Measurements from ENCODE around the gene CTXN1.
A peak's percentile ranks its signal among the peaks of the same experiment; 100 is the strongest.

The CTXN1 gene

DNA sequence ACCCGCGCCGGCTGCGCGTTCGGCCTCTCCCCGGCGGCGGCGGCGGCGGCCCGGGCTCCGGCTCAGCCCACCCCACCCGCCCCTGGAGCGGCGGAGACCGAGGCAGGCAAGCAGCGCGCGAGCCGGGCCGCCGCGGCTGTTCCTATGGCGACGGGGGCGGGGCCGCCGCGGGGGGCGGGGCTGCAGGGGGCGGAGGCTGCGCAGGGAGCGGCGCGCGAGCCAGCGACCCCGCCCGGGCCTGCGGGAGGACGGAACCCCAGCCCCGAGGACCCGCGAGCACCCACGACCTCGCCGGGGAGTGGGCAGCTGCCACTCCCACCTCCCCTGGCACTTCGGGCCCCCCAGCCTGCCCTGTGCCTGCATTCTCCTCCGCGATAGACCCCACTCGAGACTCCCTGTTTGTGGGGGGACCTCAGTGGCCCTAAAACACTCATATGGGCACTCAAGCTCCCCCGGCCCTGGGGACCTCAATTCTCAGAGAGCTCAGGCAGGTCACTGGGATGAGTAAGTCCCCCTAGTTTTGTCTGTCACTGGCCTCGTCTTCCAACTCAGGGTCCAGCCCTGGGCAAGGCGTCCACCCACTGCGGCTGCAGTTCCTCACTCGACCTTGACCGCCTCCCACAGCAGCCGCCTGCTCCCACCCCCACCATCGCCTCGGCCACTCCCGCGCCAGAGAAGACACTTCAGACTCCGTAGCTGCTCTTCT lies at the start of gene CTXN1:
TSS of gene CTXN1 (minus strand) at position 115 of the 706 bp plus-strand sequence. CDS start 597 bp downstream, outside the sequence.
- no peak for DNase-seq (ENCODE audit: low read depth)
- H3K4me3 ChIP-seq (ENCODE audit: control insufficient read depth, low read depth, low read length): peak within 1 kb of the TSS; percentile 48
- TF ChIP-seq, protein P1, sequence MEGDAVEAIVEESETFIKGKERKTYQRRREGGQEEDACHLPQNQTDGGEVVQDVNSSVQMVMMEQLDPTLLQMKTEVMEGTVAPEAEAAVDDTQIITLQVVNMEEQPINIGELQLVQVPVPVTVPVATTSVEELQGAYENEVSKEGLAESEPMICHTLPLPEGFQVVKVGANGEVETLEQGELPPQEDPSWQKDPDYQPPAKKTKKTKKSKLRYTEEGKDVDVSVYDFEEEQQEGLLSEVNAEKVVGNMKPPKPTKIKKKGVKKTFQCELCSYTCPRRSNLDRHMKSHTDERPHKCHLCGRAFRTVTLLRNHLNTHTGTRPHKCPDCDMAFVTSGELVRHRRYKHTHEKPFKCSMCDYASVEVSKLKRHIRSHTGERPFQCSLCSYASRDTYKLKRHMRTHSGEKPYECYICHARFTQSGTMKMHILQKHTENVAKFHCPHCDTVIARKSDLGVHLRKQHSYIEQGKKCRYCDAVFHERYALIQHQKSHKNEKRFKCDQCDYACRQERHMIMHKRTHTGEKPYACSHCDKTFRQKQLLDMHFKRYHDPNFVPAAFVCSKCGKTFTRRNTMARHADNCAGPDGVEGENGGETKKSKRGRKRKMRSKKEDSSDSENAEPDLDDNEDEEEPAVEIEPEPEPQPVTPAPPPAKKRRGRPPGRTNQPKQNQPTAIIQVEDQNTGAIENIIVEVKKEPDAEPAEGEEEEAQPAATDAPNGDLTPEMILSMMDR (IDR thresholded peaks at IDR 0.05; ENCODE audit: control insufficient read depth, insufficient read depth, low read depth, low read length, missing control alignments): no peak

DNA sequence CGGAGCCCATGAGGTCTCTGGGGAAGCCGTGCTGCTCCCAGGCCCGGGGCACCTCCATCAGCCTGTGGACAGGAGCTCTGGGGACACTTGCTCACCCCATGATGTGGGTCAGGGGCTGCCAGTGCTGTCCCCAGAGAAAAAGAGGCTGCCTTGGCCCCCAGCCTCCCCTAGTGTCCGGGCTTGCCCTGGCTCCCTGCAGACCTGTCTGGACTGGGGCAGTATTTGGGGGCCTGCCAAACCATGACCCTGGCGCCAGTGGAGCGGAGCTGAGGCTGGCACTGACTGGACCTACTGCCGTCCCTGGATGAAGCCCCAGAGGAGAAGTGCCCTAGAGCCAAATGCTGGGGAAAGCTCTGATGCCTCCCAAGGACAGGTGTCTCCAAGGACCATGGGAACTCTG lies 49.1 kb upstream of the CTXN1 start:
- no peak for DNase-seq (ENCODE audit: low read depth)
- TF ChIP-seq, protein P1 (IDR thresholded peaks at IDR 0.05; ENCODE audit: control insufficient read depth, insufficient read depth, low read depth, low read length, missing control alignments): no peak
- no peak overlapping the region for H3K4me3 ChIP-seq (ENCODE audit: control insufficient read depth, low read depth, low read length)

DNA sequence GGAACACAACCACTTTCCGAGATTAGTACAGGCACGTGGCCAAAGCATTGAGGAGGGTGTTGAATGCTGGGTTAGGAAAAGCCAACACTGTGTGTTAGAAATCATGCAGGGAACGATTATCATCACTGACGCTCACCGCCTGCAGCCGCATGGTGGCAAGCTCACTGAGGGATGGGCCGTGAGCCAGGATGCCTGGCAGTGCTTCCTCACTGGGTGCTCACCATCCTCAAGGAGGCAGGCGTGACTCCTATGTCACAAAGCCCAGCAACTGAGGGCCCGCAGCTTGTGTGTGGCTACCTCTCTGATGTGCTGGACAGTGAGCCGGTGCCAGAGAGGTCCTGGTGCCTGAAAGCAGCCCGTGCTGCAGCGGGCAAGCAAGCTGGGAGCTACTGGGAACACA lies 47.9 kb upstream of the CTXN1 start:
- TF ChIP-seq, protein P1 (IDR thresholded peaks at IDR 0.05; ENCODE audit: control insufficient read depth, insufficient read depth, low read depth, low read length, missing control alignments): no peak
- no peak overlapping the region for H3K4me3 ChIP-seq (ENCODE audit: control insufficient read depth, low read depth, low read length)
- DNase-seq (ENCODE audit: low read depth): no peak

DNA sequence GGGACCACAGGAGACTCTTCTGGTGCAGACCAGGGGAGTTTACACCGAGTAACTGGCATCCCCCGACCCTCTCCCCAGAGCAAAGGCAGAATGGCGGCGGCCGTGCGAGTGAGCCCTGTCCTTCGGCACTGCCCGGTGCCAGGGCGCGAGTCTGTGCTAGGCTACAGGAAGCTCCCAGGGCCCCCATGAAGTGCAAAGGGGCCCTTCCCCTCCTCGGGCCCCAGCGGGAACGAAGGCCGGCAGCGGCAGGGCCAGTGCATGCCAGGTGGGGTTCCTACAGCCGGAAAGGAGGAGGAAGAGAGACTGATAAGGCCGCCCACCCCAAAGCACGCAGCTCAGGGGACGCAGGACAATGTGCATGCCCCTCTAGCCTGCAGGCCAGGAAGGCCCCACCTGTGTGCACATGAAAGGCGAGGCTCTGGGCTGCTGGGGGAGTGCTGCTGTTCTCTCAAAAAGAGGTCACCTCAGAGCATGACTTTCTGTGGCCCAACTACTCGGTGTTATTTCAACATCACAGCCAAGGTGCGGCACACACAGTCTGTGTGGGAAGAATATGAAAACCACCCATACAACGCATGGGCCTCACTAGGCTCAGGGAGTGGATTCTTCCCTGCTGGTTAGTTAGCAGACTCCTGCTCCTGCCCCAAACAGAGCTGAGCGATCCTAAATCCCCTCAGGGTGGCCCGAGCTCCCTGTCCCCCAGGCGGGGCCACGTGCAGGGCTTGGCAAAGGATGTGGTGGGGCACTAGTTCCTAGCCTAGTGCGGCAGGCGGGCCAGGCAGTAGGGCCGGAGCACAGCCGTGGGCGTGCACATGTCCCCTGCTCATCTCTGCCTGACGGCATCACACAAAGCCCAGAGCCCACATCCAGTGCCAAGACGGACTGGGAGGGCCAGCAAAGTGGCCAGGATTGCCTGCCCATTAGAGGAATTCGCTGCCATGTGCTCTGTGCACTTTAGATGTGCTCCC lies 45.9 kb upstream of the CTXN1 start:
- TF ChIP-seq, protein P1 (IDR thresholded peaks at IDR 0.05; ENCODE audit: control insufficient read depth, insufficient read depth, low read depth, low read length, missing control alignments): no peak
- H3K4me3 ChIP-seq (ENCODE audit: control insufficient read depth, low read depth, low read length): no peak overlapping the region
- DNase-seq (ENCODE audit: low read depth): no peak

DNA sequence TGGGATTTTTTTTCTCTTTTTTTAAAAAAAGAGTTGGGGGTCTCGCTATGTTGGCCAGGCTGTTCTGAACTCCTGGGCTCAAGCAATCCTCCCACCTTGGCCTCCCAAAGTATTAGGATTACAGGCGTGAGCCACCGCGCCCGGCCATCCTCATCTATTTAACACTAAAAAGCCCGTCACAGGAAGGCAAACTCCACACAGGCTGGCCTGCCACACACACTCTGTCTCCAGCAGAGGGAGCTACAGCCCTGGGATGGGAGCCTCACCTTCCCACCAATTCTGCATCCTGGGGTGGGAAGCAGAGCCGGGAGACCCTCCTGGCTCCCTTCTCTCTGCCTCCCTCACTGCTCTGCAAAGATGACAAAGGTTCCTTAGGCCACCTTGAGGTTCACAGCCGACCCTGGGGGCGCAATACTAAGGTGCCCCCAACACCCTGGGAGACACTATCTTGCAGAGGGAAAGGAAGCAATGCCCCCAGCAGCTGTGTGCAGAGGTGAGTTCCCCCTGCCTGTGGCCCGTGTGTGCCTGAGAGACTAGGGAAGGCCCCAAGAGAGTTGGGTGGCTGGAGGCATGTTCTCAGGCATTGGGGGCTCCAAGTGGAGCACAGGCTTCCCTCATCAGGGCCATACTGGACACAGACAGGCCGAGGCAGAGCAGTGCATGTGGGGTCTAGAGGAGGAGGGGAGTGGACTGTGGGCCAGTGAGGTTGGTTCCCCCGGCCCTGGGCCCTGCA lies 44.9 kb upstream of the CTXN1 start:
- no peak overlapping the region for H3K4me3 ChIP-seq (ENCODE audit: control insufficient read depth, low read depth, low read length)
- DNase-seq (ENCODE audit: low read depth): no peak
- TF ChIP-seq, protein P1 (IDR thresholded peaks at IDR 0.05; ENCODE audit: control insufficient read depth, insufficient read depth, low read depth, low read length, missing control alignments): peak; percentile 84

DNA sequence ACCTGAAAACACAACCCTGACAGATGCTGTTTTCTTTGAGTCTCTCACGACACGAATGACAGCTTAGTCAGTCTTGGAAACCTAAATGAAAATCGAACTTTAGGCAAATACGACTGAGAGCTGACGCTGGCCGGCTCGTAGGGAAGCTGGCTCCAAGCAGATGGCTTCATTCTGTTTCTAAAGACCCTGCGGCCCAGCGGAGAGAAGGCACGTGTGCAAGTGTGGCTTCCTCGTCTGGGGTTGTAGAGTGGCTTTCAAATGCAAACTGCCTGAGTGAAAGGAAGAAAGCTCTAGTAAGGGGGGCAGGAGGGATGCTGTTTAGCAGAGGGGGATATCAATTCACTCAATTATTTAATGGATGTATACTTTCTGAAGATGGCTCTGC lies 43.6 kb upstream of the CTXN1 start:
- no peak for DNase-seq (ENCODE audit: low read depth)
- TF ChIP-seq, protein P1 (IDR thresholded peaks at IDR 0.05; ENCODE audit: control insufficient read depth, insufficient read depth, low read depth, low read length, missing control alignments): no peak
- no peak overlapping the region for H3K4me3 ChIP-seq (ENCODE audit: control insufficient read depth, low read depth, low read length)

All from AG09309 (cell line).